Measurements from ENCODE around the gene PLA1A.

GRCh38 chr3:119630128-119630879 lies 32.6 kb downstream of the PLA1A start:
- TF ChIP-seq EZH2 (IDR thresholded peaks at IDR 0.05; ENCODE audit: borderline replicate concordance, low read depth, low read length, poor library complexity, severe bottlenecking), result no peak
- no peak for TF ChIP-seq CTCF (conservative IDR thresholded peaks at IDR 0.05; ENCODE audit: low read depth, low read length)

Data from A673 (cell line).